ENCODE results near the gene CHRM1.

The CHRM1 gene

DNA sequence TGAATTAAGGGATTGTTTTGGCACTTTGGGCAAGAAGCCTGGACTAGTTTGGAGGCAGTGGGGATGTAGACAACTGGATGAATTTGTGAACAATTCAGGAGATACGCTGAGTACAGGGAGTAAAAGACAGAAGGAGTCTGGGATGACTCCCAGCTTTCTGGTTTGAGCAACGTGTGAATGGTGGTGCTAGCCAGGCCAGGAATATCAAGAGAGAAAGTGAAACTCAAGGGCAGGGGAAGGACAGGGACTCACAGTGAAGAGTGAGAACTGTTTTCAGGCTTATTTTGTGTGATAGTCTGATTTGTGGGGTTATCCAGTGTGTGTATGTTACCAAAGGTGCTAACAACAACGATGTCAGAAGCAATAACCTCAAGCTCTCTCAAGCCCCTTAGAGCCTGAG lies 15.9 kb downstream of the CHRM1 start:
- DNase-seq: no peak

DNA sequence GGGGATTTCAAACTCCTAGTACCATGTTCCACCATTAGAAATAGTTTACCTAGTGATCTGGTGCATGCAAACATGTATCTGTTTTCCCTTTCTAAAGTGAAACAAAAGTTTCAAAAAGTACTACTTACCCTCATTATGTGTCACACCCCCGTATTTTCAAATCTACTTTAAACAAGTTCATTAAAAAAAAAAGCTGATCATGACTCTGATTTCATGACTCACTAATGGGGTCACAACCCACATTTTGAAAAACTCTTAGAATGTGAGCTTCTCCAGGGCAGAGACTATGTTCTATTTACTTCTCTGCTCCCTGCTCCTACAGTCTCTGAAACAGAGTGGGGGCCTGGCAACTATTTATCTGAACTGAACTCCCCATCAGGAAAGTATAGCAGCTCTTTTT lies 18.2 kb downstream of the CHRM1 start:
- no peak for DNase-seq

DNA sequence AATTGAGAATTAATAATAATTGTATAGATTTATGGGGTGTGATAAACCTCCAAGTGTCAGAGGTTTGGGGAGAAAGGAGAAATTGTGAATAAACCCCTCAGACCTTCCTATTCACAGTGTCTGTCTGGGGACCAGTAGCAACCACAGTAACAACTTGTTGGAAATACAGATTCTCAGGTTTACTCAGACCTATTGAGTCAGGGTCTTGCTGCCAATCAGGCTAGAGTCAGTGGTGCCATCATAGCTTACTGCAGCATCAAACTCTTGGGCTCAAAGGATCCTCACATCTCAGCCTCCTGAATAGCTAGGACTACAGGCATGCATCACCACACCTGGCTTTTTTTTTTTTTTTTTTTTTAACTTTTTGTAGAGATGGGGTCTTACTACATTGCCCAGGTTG lies 23.1 kb downstream of the CHRM1 start:
- DNase-seq: no peak

DNA sequence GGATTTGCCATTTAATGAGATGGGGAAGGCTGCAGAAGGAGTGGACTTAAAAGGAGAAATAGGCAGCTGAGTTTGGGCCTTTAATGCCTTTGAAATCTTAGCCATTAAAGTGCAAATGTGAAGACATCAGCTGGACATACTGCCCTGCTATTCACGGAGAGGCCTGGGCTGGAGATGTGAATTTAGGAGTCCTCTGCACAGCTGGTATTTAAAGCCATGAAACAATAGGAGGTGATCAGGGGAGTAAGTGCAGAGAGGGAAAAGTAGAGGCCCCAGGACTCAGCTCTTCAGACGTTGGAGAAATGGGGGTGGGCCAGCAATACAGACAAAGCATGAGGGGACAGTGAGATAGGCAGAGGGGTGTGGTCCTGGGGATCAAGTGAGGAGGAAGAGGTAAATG lies 23.9 kb downstream of the CHRM1 start:
- DNase-seq: no peak

DNA sequence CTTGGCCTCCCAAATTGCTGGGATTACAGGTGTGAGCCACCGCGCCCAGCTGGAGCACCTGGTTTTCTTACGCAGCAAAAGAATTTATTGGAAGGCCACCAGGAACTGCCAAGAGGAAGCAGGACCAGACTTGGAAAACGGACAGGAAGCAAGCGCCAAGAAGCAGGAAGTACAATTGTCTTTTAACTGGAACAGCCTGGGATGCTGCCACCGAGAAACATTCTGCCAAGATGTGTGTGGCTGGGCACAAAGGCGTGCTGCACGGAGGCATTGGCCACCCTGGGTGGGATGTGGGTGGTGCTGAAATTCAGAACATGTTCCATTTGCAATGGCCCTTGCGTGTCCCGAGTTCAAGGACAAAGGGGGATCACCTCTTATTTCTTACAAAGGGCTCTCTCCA lies 25.1 kb downstream of the CHRM1 start:
- DNase-seq: no peak

DNA sequence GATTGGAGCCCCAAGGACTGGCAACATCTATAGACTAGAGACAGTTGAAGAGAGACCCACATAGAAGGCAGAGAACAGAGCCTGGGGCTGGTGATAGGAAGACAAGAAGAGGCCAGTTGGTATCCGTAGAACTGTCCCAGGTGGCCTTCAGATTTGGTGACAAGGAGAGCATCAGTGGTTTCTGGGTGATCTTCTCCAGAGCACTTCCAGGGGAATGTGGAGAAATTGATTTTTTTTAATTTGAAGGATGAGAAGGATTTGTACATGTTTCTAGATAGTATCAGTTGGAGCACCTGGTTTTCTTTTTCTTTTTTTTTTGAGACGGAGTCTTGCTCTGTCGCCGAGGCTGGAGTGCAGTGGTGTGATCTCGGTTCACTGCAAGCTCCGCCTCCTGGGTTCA lies 25.7 kb downstream of the CHRM1 start:
- DNase-seq: no peak

DNA sequence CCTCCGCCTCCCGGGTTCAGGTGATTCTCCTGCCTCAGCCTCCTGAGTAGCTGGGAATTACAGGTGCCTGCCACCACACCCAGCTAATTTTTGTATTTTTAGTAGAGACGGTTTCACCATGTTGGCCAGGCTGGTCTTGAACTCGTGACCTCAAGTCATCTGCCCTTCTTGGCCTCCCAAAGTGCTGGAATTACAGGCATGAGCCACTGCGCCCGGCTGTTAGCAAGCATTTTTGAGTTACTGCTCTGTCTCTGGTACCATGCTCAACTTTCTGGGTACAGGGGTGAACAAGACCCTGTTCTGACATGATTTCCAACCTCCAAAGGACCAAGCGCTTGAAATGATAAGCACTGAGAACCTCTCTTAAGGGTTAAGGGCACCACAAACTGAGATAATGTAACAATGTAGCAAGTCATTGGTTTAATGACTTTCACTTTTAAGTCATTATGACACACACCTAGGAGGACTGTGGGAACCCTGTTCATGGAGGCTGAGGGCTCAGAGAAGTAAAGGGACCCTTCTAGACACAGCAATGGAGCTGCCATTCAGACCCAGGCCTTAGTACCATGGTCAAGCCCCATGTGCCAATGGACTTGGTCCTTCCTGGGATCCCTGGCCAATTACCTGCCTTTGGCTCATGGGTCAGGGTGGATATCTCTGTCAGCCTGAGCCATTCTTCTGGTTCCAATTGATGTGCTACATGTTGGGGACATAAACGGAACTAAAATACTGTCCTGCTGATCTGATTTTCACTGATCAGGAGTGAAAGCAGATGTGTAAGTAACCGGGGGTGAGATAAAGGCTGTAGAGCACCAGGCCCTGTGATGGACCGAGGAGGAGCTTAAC lies 28.9 kb downstream of the CHRM1 start:
- no peak for DNase-seq

DNA sequence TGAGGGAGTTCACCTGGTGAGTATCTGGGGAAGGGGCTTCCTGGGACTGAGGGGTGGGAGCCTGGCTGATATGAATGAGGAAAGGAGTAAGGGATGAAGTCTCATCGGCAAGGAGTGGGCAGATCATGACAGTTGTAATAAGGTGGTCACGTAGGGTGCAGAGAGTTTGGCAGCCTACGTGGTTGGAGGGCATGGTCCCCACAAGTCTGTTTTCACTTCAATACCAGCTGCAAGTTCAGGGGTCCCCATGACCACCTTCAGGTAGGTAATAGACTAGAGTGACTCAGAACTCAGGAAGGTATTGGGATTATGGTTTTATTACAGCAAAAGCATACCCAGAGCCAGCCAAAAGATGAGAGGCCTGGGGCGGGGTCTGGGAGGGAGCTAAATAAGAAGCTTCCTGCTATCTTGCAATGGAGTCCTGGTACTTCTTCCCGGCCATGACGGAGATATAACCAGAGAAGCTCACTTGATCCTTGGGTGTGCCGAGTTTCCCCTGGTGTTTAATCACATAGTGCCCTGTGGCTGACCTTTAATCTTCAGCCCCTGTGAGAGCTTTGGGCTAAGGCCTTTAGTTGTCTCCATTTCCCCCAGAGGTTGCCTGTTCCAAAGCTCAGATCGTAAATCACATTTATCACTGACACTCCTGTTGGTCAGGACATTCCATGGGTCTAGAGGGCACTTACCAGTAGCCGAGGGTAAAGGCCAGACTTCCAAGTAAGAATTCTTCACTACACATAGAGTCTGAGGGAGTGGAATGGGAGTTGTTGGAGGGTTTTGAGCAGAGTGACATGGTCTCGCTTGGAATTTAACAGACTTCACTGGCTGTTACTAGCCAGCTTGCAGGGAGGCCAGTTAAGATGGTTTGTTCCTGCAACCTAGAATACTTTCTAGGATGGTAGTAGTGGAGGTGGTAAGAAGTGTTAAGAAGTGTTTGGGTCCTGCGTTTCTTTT lies 31.4 kb downstream of the CHRM1 start:
- peak in 1 of 2 experiments; percentile 28 for DNase-seq

DNA sequence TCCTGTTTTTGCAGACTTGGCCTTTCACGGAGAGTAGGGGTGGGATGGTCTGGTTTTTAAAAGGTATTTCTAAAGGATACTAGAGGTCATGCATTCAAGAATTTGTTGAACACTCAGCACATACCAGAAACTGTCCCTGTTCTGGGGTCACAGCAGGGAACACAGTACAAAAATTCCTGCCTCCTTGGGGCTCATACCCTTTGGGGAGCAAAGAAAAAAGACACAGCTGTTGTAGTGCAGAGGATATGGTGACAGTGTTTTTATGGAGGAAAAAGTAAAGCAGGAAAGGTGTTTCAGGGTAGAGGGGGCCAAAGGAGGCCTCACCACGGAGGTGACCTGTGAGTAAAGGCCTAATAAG lies 32.1 kb downstream of the CHRM1 start:
- no peak for DNase-seq

DNA sequence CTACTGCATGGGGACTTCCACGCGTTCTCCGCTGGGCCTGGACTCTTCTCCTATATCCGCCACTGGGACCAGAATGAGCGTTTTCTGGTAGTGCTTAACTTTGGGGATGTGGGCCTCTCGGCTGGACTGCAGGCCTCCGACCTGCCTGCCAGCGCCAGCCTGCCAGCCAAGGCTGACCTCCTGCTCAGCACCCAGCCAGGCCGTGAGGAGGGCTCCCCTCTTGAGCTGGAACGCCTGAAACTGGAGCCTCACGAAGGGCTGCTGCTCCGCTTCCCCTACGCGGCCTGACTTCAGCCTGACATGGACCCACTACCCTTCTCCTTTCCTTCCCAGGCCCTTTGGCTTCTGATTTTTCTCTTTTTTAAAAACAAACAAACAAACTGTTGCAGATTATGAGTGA lies 32.8 kb downstream of the CHRM1 start:
- no peak for DNase-seq

DNA sequence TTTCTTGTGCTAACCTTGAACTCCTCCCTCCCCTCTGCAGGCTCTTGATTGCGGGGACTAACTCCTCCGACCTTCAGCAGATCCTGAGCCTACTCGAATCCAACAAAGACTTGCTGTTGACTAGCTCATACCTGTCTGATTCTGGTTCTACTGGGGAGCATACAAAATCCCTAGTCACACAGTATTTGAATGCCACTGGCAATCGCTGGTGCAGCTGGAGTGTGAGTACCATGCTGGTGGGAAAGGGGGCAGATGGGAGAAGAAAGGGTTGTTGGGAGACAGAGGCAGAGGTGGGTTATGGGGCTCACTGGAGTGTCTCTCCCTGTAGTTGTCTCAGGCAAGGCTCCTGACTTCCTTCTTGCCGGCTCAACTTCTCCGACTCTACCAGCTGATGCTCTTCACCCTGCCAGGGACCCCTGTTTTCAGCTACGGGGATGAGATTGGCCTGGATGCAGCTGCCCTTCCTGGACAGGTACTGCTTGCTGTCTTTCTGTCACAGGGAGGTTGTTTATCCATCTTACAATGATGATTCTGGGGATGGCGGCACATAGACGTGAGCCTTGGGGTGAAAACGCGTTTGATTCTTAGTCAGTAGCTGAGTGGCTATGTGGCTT lies 35.9 kb downstream of the CHRM1 start:
- DNase-seq: no peak

DNA sequence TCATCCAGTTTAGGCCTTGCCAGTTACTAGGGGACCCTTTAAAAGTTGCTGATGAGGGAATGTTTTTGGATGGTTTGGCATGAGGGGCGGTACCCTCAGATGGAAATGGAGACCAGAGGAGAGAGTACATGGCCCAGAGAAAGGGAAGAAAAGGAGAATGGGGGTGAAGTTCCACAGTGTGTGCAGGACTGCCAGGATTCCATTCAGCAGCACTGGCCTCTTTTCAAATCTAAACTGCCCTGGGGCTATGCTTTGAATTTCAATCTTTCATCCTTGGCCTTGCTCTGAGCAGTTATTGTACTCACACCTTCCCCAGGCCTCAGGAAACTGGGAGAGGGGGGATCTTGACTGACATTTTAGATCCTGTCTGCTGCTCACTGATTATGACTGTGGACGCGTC lies 37.5 kb downstream of the CHRM1 start:
- DNase-seq: no peak

DNA sequence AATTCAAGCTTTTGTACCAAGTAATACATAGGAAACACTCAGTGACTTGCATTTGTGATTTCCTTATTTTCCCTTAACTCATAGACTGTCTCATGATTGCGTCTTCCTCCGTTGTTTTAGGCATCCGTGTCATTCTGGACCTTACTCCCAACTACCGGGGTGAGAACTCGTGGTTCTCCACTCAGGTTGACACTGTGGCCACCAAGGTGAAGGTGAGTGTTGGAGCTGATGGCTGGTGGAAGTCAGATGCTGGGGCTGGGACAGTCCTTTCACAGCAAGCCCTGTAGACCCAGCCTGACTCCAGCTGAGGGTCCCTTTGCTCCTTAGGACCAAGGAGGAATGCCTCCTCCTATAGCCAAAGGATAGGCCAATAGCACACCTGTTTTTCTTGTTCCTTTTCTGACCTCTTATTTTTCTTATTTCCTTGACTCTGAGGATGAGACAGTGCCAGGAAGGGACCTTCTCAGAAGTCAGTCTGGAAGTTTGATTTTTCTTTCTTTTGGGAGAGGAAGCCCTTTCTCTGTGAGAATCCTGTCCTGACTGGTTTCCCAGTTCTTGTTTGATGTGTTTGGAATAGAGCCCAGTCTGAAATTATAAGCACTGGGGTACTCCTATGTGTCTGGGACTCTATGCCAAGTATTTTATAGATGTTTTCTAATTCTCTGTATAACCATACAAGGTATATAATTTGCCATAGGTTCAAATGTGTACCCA lies 38.2 kb downstream of the CHRM1 start:
- DNase-seq: no peak

DNA sequence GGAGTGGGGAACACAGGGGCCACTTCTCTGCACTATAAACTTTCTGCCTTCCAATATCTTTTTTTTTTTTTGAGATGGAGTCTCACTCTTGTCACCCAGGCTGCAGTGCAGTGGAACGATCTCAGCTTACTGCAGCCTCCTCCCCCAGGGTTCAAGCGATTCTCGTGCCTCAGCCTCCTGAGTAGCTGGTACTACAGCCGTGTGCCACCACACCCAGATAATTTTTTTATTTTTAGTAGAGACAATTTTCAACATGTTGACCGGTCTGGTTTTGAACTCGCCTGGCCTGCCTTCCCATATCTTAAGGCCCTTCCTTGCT lies 38.8 kb downstream of the CHRM1 start:
- no peak for DNase-seq

DNA sequence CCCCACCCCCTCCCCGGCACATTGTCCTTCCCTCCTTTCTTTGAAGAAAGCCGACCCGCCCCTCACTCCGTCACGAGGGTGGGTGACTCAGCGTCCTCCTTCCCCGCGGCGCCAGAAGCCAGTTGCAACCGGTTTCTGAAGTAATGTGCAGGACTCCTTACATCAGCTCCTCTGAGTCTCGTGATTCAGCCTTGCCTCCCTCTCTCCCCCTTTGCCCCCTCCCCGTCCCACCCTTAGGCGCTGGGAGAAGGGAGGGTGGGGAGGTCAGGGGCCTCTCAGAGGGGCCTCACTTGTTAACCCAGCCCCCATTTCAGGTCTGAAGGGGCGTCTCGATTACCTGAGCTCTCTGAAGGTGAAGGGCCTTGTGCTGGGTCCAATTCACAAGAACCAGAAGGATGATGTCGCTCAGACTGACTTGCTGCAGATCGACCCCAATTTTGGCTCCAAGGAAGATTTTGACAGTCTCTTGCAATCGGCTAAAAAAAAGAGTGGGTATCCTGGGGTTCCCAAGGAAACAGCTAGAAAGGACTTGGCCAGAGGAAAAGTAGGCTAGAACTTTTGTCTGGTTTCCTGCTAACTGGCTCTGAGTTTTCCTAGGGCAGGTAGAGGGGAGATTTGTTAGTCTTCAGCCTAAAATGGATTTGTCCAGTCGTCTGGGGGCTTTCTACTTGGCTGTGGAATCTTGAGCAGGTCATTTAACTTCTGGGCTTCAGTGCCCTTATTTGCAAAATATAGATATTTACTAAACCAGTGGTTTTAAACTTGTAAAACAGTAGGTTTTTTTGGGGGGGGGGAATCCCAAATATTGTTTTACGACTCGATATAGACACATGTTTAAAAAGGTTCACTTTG lies 39.4 kb downstream of the CHRM1 start:
- DNase-seq: peak; percentile 77 to 95

DNA sequence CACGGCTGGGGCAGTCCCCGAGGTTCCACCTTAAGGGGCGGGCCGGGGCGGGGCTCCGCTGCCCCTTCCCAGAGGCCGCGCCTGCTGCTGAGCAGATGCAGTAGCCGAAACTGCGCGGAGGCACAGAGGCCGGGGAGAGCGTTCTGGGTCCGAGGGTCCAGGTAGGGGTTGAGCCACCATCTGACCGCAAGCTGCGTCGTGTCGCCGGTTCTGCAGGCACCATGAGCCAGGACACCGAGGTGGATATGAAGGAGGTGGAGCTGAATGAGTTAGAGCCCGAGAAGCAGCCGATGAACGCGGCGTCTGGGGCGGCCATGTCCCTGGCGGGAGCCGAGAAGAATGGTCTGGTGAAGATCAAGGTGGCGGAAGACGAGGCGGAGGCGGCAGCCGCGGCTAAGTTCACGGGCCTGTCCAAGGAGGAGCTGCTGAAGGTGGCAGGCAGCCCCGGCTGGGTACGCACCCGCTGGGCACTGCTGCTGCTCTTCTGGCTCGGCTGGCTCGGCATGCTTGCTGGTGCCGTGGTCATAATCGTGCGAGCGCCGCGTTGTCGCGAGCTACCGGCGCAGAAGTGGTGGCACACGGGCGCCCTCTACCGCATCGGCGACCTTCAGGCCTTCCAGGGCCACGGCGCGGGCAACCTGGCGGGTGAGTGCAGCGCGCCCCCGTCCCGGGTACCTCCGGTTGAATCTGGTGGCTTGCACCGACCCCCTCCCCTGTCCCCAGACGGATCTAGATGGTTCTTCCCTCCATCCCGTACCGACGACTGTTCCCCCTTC lies 40.2 kb downstream of the CHRM1 start, which contains the start of gene SLC3A2:
Gene SLC3A2, plus strand, starts transcription at position 94 of the 776 bp plus-strand sequence. Its CDS starts 128 bp downstream, at position 222.
- DNase-seq: peak; percentile 81 to 96

DNA sequence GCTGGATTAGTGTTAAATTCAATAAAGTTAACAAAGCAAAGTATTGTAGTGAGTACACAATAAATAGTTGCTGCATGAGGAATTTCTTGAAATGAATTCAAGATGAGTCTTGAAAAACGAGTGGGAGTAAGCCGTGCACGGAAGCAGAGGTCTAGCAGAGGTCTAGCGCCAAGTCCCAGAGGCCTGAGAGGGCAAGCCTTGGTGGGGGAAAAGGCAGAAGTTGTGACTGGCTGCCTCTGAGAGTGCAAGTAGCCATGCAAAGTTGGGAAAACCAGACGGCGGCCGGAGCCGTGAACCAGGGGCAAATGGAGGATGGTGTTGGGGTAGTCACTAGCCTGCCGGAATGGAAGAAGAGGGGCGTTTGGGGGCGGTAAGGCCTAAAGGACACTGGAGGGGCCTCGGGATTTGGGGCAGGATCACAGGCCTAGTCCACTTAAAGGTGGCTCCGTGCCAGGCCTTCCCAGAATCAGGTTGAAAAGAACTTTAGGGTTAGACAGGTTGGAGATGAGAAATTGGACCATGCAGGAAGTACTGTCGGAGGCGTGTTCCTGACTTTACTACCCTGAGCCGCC lies 40.8 kb downstream of the CHRM1 start:
- peak in 1 of 2 experiments; percentile 54 for DNase-seq

DNA sequence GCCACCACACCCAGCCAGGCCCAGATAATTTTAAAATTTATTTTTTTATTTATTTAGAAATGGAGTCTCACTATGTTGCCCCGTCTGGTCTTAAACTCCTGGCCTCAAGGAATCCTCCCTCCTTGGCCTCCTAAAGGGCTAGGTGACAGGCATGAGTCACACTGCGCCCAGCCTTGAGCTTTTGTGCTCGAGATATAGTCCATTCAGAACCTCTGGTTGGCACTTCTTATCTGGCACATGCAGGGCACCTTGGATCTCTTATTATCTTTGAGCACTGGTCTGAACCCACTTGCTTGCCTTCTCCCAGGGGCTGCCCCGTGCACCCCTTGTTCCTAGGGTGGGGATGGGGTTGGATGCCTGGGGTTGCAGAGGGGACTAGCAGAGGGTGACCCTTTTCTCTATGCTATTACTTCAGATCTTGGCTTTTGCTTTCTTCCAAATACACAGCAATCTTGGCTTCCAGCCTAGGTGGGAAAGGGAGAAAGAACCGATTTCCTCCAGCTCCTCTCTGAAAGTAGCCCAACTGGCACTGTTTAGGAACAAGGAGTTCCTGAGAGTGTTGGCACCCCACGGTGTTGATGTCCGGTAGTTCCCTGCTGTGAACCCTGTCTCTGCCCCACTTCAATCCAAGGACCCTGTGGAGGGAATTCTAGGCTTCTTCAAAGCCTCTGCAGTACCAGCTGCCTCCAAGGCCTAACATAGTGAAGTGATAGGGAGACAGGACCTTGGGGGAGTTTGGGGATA lies 41.8 kb downstream of the CHRM1 start:
- no peak for DNase-seq

DNA sequence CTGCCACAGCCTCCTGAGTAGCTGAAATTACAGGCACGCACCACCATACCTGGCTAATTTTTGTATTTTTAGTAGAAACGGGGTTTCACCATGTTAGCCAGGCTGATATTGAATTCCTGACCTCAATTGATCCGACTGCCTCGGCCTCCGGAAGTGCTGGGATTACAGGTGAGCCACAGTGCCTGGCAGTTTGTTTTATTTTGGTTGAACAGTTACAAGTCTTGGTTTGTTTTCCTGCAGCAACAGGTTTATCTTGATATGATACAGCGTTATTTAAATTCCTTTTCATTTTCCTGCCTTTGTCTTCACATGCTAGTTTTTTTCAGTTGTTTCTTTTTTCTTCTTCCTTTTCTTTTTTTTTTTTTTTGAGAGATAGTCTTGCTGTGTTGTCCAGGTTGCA lies 44.5 kb downstream of the CHRM1 start:
- no peak for DNase-seq

Data from NCI-H526 (cell line).